A204.1 (cell line): ENCODE measurements around the gene PLBD2.
"Not testable (repeated sequence)": the region's sequence is repeated elsewhere in the genome, so short reads cannot be mapped to it uniquely, and the experiment has no call there.

Experiments
- FAIRE-seq: peaks from 2 replicates; lab custom pipeline; 2012; peaks lifted over from hg19 to GRCh38; lab: Jason Lieb, UNC

Gene PLBD2

DNA sequence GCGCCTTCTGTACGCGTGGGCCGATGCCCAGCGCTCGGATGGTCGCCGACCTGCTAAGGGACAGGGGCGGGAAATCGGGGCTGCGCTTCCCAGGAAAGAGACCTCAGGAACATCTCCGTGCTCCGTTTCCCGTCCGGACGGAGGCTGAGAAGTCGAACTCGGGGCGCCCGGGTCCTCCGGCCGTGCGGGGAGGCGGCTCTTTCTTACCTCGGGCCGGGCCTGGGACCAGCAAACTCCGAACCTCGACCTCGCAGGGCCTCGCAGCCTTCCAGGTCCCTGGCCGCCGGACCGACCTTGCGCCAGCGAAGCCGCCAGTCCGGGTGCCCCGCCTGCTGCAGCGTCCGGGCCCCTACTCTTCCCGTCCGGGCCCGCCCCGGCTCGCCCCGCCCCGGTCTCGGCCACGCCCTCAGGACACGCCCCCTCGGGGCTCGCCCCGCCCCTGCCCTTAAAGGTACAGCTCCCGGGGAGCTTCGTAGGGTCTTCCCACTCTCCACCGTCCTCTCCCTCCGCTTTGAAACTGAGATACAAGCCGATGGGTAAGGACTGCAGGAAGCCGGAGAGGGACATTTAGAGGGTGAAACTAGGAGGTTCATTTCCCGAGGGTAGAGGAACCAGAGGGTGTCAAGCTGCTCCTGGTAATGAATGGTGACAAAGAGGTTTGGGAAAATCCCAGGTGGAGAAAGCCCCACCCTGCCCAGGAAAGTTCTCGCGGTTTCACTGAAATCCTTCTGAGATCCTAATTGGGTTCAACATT is 23.4 kb upstream of the PLBD2 start, which contains the start of gene SLC8B1:
Gene SLC8B1 (minus strand): TSS at position 324 of the 754 bp plus-strand sequence. CDS start 2,231 bp downstream, outside the sequence.
- no peak for FAIRE-seq

GRCh38 chr12:113339540-113339939 is 18.8 kb upstream of the PLBD2 start:
- FAIRE-seq: no peak

- FAIRE-seq: no peak
Observed at GRCh38 chr12:113340061-113340460, 18.3 kb upstream of the PLBD2 start.

GRCh38 chr12:113341535-113341934 is 16.9 kb upstream of the PLBD2 start:
- no peak for FAIRE-seq

GRCh38 chr12:113345318-113345717 is 13.1 kb upstream of the PLBD2 start:
- no peak for FAIRE-seq

DNA sequence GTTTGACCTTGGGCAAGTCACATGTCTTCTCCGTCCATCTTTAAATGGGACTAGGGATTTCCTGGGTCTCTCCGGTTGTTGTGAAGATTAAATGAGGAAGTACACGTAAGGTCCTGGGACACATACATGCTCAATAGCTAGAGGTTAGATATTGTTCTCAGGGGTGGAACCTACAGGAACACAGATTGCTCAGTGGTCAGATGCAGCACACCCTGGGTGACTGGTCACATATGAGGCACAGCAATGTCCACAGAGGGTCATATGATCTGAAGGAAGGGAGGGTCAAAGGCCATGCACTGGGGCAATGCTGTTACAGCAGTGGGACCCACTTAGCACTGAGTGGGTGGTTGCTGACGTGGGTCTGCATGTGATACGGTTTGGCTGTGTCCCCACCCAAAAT is 12.0 kb upstream of the PLBD2 start:
- no peak for FAIRE-seq

GRCh38 chr12:113347107-113347506 is 11.3 kb upstream of the PLBD2 start:
- FAIRE-seq: no peak

DNA sequence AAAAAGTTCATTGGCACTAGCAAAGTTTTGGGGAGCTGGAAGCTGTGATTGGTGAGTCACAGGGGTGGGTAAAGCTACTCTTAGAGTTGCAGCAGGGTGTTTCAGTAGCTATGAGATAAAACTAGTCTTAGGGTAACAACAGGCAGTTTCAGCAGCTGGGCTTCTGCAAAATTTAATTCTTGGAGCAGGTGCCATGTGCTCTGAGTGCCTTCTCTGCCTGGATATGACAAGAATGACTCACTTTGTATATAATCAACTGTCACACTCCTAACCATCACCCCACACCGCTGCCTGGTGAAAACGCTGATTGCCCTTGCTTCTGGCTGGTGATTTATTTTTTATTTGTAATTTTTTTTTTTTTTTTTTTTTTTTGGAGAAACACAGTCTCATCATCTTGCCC is 10.5 kb upstream of the PLBD2 start:
- FAIRE-seq: no peak

- no peak for FAIRE-seq
Observed at GRCh38 chr12:113348849-113349536, 9.4 kb upstream of the PLBD2 start.

GRCh38 chr12:113351089-113351488 is 7.3 kb upstream of the PLBD2 start:
- FAIRE-seq: no peak

DNA sequence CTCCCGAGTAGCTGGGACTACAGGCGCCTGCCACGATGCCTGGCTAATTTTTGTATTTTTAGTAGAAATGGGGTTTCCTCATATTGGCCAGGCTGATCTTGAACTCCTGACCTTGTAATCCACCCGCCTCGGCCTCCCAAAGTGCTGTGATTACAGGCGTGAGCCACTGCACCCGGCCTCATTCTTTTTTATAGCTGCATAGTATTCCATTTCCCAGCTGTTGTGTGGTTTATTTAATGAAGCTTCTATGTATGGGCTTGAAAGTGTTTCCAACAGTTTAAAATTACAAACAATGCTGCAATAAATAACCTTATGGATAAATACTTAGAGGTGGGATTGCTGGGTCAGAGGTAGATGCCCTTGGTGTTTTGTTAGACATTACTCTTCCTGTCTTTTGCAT is 4.2 kb upstream of the PLBD2 start:
- FAIRE-seq: not testable (repeated sequence)

GRCh38 chr12:113359133-113359938 is 949 bp downstream of the PLBD2 start:
- FAIRE-seq: no peak

GRCh38 chr12:113359939-113360748 is 1.8 kb downstream of the PLBD2 start:
- no peak for FAIRE-seq

- no peak for FAIRE-seq
Observed at GRCh38 chr12:113361574-113362370, 3.4 kb downstream of the PLBD2 start.

- FAIRE-seq: no peak
Observed at GRCh38 chr12:113364698-113365097, 6.3 kb downstream of the PLBD2 start.

DNA sequence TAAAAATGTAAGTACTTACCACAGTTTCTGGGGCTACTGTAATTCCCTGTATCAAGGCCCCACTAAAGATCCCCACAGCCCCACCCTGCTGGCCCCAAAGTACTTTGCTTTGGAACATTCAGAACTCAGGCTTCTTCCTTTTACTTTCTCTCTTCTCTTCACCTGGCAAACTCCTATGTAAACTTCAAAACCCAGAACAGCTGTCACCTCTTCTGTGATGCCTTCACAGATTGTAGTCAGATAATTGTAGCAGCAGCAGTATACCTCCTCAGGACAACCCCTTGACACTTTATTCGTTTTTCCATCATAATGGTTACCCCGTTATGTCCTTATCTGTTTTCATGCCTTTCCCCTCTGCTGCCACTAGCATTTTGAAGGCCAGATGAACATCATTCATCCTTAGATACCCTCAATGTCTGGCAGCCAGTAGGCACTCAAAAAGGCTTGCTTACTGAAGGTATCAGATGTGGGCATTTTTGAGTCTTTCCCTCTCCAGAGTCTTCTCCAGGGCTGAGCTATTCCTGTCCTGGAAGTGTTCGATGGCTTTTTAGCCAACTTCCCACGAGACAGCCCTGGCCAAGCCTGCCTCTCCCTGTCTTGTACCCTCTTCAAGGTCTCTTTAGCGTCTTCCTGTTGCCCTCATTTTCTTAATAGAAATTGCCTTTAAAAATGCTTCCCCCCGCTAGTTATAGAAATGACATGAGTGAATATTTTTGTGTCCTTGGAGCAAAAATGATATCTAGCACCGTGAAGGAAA is 7.4 kb downstream of the PLBD2 start:
- FAIRE-seq: no peak

DNA sequence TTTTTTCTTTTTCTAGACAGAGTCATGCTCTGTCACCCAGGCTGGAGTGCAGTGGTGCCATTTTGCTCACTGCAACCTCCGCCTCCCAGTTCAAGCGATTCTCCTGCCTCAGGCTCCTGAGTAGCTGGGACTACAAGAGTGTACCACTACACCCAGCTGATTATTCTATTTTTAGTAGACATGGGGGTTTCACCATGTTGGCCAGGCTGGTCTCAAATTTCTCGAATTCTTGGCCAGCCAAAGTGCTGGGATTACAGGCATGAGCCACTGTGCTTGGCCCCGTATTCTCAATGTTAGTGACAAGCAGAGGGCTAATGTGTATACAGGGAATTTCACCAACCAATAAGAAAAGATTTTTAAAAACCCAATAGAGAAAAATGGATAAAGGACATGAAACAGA is 8.4 kb downstream of the PLBD2 start:
- no peak for FAIRE-seq

GRCh38 chr12:113368331-113368730 is 9.9 kb downstream of the PLBD2 start:
- FAIRE-seq: no peak

DNA sequence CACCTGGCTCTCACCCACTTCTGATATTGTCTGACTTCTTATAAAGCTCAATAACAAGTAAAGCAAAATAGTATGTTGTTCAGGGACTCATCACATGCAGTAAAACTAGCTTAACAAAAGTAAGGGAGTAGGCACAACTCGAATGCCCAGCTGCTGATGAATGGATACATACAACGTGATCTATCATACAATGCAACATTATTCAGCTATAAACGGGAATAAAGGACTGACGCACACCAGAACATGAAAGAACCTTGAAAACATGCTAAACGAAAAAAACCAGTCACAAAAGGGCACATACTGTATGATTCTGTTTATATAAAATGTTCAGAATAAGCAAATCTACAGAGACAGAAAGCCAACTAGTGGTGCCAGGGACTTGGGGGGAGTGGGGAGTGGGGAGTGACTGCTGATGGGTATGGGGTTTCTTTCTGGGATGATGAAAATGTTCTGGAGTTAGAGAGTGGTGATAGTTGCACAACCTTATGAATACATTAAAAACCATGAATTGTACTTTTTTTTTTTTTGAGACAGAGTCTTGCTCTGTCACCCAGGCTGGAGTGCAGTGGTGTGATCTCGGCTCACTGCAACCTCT is 11.1 kb downstream of the PLBD2 start:
- no peak for FAIRE-seq
